Calu3 (cell line): ENCODE measurements around the gene IPPK. TPM values are rescaled to one million over a fixed set of nuclear protein-coding genes. Genes with fewer than 3 reads are reported as not detected.

ENCODE experiments used
- BruUV-seq: library from RNA; stranded (reverse); fragments of 400-500 nt; replicated peaks from 2 replicates; lab custom pipeline; 2021; lab: Mats Ljungman, UMichigan
- CTCF ChIA-PET: fragments of 300-600 bp; sonication (Branson Sonifier 250); formaldehyde crosslinking; loops from one replicate; lab custom pipeline; 2022; ENCODE audit warnings: antibody characterized with exemption; lab: Charles Lee
- DNase-seq: peaks from one replicate; pipeline ENCODE4 v3.0.0; 2022
- H3K27ac Mint-ChIP-seq: one replicate; pipeline ENCODE4 v1.8.0; 2022; ENCODE audit warnings: mixed read lengths; ENCODE audit not compliant: unreplicated experiment
- H3K27me3 Mint-ChIP-seq: one replicate; pipeline ENCODE4 v1.8.0; 2022; ENCODE audit warnings: mixed read lengths; ENCODE audit not compliant: unreplicated experiment
- H3K36me3 Mint-ChIP-seq: one replicate; pipeline ENCODE4 v1.8.0; 2022; ENCODE audit warnings: mild to moderate bottlenecking, moderate library complexity, mixed read lengths; ENCODE audit not compliant: insufficient read depth, unreplicated experiment
- H3K4me1 Mint-ChIP-seq: one replicate; pipeline ENCODE4 v1.8.0; 2022; ENCODE audit warnings: mild to moderate bottlenecking, low read depth, mixed read lengths; ENCODE audit not compliant: unreplicated experiment
- H3K4me3 Mint-ChIP-seq: one replicate; pipeline ENCODE4 v1.8.0; 2022; ENCODE audit warnings: mild to moderate bottlenecking, low read depth, moderate library complexity, mixed read lengths; ENCODE audit not compliant: unreplicated experiment
- H3K9me3 Mint-ChIP-seq: one replicate; pipeline ENCODE4 v1.8.0; 2022; ENCODE audit warnings: low read depth, mixed read lengths; ENCODE audit not compliant: unreplicated experiment
- CTCF ChIP-seq: fragments of 200-600 bp; IDR thresholded peaks from one replicate; pipeline ENCODE4 v1.8.0; 2022; ENCODE audit warnings: antibody characterized with exemption; ENCODE audit not compliant: unreplicated experiment
- intact Hi-C: fragments of 100-400 bp; cut with micrococcal nuclease; formaldehyde crosslinking; loops from one replicate; pipeline ENCODE4 v1.10.0; 2022; ENCODE audit not compliant: unreplicated experiment
- total RNA-seq: library from RNA; stranded (reverse); gene quantifications from 2 replicates; pipeline ENCODE4 v1.2.3, GENCODE V29; 2022

Gene IPPK
- total RNA-seq, 1 experiment from 2014 or later, result 8.9 TPM

DNA sequence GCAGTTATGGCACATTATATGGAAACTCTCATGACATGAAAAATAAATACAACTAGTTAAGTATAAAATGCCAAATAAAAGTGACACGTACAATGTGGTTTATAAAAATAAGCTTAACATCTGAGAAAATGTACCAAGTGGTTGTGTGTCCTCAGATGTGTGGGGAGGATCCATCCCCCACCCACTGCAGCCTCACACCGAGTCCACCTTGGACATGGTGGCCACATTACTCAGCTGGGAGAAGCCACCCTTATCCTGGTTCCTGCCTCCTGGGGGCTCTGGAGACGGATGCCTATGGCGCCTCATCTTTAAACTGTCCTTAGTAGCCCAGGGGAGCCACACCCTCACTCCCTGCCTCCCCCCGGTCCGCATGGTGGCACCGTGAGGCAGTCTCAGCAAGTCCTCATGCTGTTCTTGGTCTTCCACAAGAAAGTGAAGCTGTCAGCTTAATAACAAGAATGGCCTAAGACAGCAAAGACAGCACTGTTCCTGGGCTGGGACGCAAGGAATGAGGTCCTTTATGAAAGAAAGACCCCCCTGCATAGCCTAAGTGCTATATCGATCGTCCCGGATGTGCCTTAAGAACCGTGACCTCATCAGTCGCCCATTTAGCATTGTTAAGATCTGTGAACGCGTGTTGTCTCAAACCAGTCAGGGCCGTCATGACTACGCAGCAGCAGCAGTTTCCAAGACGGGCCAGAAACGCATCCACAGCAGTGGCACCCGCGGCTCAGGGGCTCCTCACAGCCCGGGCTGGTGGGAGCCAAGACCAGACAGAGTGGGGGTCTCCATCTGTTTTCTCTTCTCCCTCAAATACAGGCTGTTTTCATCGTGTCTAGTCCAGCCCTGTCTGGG lies 56.4 kb downstream of the IPPK start:
- H3K4me1 Mint-ChIP-seq, result no peaks in the 10 kb centered on the region
- no peak overlapping the region for H3K27ac Mint-ChIP-seq
- no peak for DNase-seq
- no peaks in the 10 kb centered on the region for H3K27me3 Mint-ChIP-seq
- no peaks in the 10 kb centered on the region for H3K9me3 Mint-ChIP-seq
- CTCF ChIA-PET, result no interaction called here
- H3K4me3 Mint-ChIP-seq, result no peak overlapping the region
- no TSS peak for BruUV-seq
- TF ChIP-seq CTCF, result no peak
- no peaks in the 10 kb centered on the region for H3K36me3 Mint-ChIP-seq
- intact Hi-C loops, result no loop called here

GRCh38 chr9:92612816-92613215 lies 57.1 kb downstream of the IPPK start:
- no TSS peak for BruUV-seq
- no peaks in the 10 kb centered on the region for H3K9me3 Mint-ChIP-seq
- no peak overlapping the region for H3K27ac Mint-ChIP-seq
- no peaks in the 10 kb centered on the region for H3K27me3 Mint-ChIP-seq
- no peak for DNase-seq
- H3K4me3 Mint-ChIP-seq, result no peak overlapping the region
- intact Hi-C loops, result no loop called here
- no peaks in the 10 kb centered on the region for H3K4me1 Mint-ChIP-seq
- no peaks in the 10 kb centered on the region for H3K36me3 Mint-ChIP-seq
- CTCF ChIA-PET, result no interaction called here
- no peak for TF ChIP-seq CTCF

- BruUV-seq, result no TSS peak
- intact Hi-C loops, result no loop called here
- H3K4me1 Mint-ChIP-seq, result no peaks in the 10 kb centered on the region
- H3K4me3 Mint-ChIP-seq, result no peak overlapping the region
- H3K27me3 Mint-ChIP-seq, result no peaks in the 10 kb centered on the region
- CTCF ChIA-PET, result no interaction called here
- no peak for DNase-seq
- no peak for TF ChIP-seq CTCF
- no peak overlapping the region for H3K27ac Mint-ChIP-seq
- no peaks in the 10 kb centered on the region for H3K9me3 Mint-ChIP-seq
- H3K36me3 Mint-ChIP-seq, result no peaks in the 10 kb centered on the region
These were observed 57.6 kb downstream of the IPPK start for GRCh38 chr9:92612292-92612691.

DNA sequence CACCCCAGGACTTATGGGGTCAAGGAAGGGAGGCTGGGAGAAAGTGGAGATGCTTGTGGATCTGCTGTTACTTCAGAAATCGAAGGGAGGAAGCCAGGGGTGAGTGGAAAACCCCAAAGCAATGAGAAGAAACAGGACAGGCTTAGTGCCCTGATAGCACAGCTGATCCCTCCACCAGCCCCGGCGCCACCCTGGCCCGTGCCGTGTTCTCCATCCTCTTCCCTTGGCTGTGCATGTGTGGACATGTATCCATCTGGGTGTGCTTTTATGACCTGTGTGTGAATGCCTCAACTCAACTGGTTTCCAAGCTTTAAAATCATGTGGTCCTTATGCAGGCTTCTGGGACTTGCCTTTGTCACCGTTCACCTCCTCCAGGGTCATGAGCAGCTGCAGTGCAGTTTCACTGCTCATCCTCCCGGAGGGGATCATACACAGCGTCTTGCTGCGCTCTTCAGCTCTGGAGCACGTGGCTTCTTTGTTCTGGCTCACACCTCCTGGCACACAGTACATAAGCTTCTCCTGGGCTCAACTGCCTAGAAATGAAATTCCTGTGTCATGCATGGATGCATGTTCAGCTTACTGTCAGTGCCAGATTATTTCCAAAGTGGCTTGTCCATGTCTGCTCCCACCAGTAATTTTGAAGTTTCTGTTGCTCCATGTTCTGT lies 58.2 kb downstream of the IPPK start:
- no TSS peak for BruUV-seq
- no peak for TF ChIP-seq CTCF
- Mint-ChIP-seq H3K27ac (no peak overlapping the region), H3K4me1 (no peaks in the 10 kb centered on the region), H3K9me3 (no peaks in the 10 kb centered on the region), H3K36me3 (no peaks in the 10 kb centered on the region), H3K4me3 (no peak overlapping the region), H3K27me3 (no peaks in the 10 kb centered on the region)
- intact Hi-C loops, result no loop called here
- CTCF ChIA-PET, result no interaction called here
- DNase-seq, result no peak
